BLaER1 treated with 17β-estradiol and CSF1 and Interleukin-3, amounts not matched to agents 10 nM and 100 nM (cell line): ENCODE data around the gene GIPC1.

ENCODE experiments used
- H3K27ac ChIP-seq, 11 experiments: shearing (Covaris generic); formaldehyde crosslinking; 2 replicates each; pipeline ENCODE4 v1.8.1; 2022
- H3K27me3 ChIP-seq, 11 experiments: shearing (Covaris generic); formaldehyde crosslinking; 2 replicates each; pipeline ENCODE4 v1.8.1; 2022
- H3K36me3 ChIP-seq, 11 experiments: shearing (Covaris generic); formaldehyde crosslinking; 2 replicates each; pipeline ENCODE4 v1.8.1; 2022
- H3K4me1 ChIP-seq, 10 experiments: shearing (Covaris generic); formaldehyde crosslinking; 2 replicates each; pipeline ENCODE4 v1.8.1; 2022
- H3K4me2 ChIP-seq, 11 experiments: shearing (Covaris generic); formaldehyde crosslinking; 2 replicates each; pipeline ENCODE4 v1.8.1; 2022
- H3K4me3 ChIP-seq, 10 experiments: shearing (Covaris generic); formaldehyde crosslinking; 2 replicates each; pipeline ENCODE4 v1.8.1; 2022
- H3K9ac ChIP-seq, 11 experiments: shearing (Covaris generic); formaldehyde crosslinking; 2 replicates each; pipeline ENCODE4 v1.8.1; 2022
- H3K9me3 ChIP-seq, 11 experiments: shearing (Covaris generic); formaldehyde crosslinking; replicated peaks in 1 of 11; 2 replicates each; pipeline ENCODE4 v1.8.1; 2022
- H4K20me1 ChIP-seq, 11 experiments: shearing (Covaris generic); formaldehyde crosslinking; 2 replicates each; pipeline ENCODE4 v1.8.1; 2022
- Cebpa-rat ChIP-seq, 11 experiments: shearing (Covaris generic); IDR thresholded peaks; 2 replicates each; pipeline ENCODE4 v1.8.1; 2022

The GIPC1 gene

GRCh38 chr19:14536926-14537692 lies 41.2 kb upstream of the GIPC1 start:
- no peak for TF ChIP-seq Cebpa-rat (IDR thresholded peaks at IDR 0.05)
- no peak overlapping the region for H3K4me3 ChIP-seq
- no peaks in the 10 kb centered on the region for H3K9me3 ChIP-seq
- no peak overlapping the region for H3K27ac ChIP-seq
- peaks cover 29 to 69% (median 48%) of the 10 kb centered on the region in 10 experiments for H3K4me1 ChIP-seq
- no peak overlapping the region for H3K9ac ChIP-seq
- H3K27me3 ChIP-seq: no peaks in the 10 kb centered on the region
- peak overlapping the region in 2 of 11 experiments; percentile 11 to 20; a peak in 3 of 22 replicates for H3K4me2 ChIP-seq
- H4K20me1 ChIP-seq: peaks cover 16 to 67% (median 44%) of the 10 kb centered on the region in 11 experiments; a peak in 16 of 22 replicates
- peaks cover 5 to 42% (median 14%) of the 10 kb centered on the region in 11 experiments; a peak in 17 of 22 replicates for H3K36me3 ChIP-seq

- no peak for TF ChIP-seq Cebpa-rat (IDR thresholded peaks at IDR 0.05)
- peak overlapping the region in 1 of 11 experiments; percentile 87; a peak in 2 of 22 replicates for H3K4me2 ChIP-seq
- H3K27ac ChIP-seq: peak overlapping the region in 5 of 11 experiments; percentile 6 to 79 (median 53); a peak in 8 of 22 replicates
- peaks cover 0 to 25% (median 10%) of the 10 kb centered on the region in 11 experiments; a peak in 16 of 22 replicates for H3K36me3 ChIP-seq
- H3K4me1 ChIP-seq: peaks cover 43 to 71% (median 63%) of the 10 kb centered on the region in 10 experiments
- no peak overlapping the region for H3K4me3 ChIP-seq
- H3K9ac ChIP-seq: peak overlapping the region in 3 of 11 experiments; percentile 20 to 23 (median 22); a peak in 3 of 22 replicates
- H4K20me1 ChIP-seq: peaks cover 12 to 69% (median 35%) of the 10 kb centered on the region in 11 experiments; a peak in 17 of 22 replicates
- H3K9me3 ChIP-seq: no peaks in the 10 kb centered on the region
- H3K27me3 ChIP-seq: no peaks in the 10 kb centered on the region
Observed at GRCh38 chr19:14533450-14533849, 37.5 kb upstream of the GIPC1 start.

GRCh38 chr19:14530506-14530905 lies 34.6 kb upstream of the GIPC1 start:
- Histone ChIP-seq H3K4me3 (peak overlapping the region; percentile 70 to 87 (median 76)), H3K9ac (peak overlapping the region; percentile 69 to 86 (median 82); a peak in 21 of 22 replicates), H3K4me2 (peak overlapping the region; percentile 84 to 99 (median 90)), H3K9me3 (no peaks in the 10 kb centered on the region), H3K36me3 (peaks cover 0 to 25% (median 10%) of the 10 kb centered on the region in 11 experiments; a peak in 16 of 22 replicates), H3K4me1 (peaks cover 35 to 49% (median 45%) of the 10 kb centered on the region in 10 experiments), H3K27me3 (no peaks in the 10 kb centered on the region), H4K20me1 (peaks cover 5 to 46% (median 17%) of the 10 kb centered on the region in 11 experiments; a peak in 15 of 22 replicates), H3K27ac (peak overlapping the region; percentile 4 to 86 (median 77); a peak in 19 of 22 replicates)
- no peak for TF ChIP-seq Cebpa-rat (IDR thresholded peaks at IDR 0.05)

- Histone ChIP-seq H3K9ac (peak overlapping the region; percentile 69 to 86 (median 82)), H3K4me1 (peaks cover 33 to 47% (median 42%) of the 10 kb centered on the region in 10 experiments), H3K4me2 (peak overlapping the region; percentile 84 to 99 (median 90)), H3K27ac (peak overlapping the region; percentile 45 to 86 (median 77); a peak in 21 of 22 replicates), H4K20me1 (peaks cover 3 to 44% (median 17%) of the 10 kb centered on the region in 11 experiments; a peak in 15 of 22 replicates), H3K9me3 (no peaks in the 10 kb centered on the region), H3K4me3 (peak overlapping the region; percentile 70 to 87 (median 76)), H3K27me3 (no peaks in the 10 kb centered on the region), H3K36me3 (peaks cover 0 to 24% (median 8%) of the 10 kb centered on the region in 11 experiments; a peak in 16 of 22 replicates)
- TF ChIP-seq Cebpa-rat (IDR thresholded peaks at IDR 0.05): peak in 5 of 11 experiments; percentile 28 to 81 (median 44); a peak in 6 of 22 replicates
Observed at GRCh38 chr19:14530005-14530348, 34.0 kb upstream of the GIPC1 start.

- no peak for TF ChIP-seq Cebpa-rat (IDR thresholded peaks at IDR 0.05)
- H3K9ac ChIP-seq: peak within 1 kb of the TSS; percentile 69 to 86 (median 82)
- peak within 1 kb of the TSS; percentile 70 to 87 (median 76) for H3K4me3 ChIP-seq
- peak within 1 kb of the TSS; percentile 87 to 99 (median 92) for H3K4me2 ChIP-seq
- peaks cover 0 to 39% (median 12%) of the 10 kb centered on the region in 11 experiments; a peak in 14 of 22 replicates for H4K20me1 ChIP-seq
- H3K4me1 ChIP-seq: peaks cover 31 to 41% (median 38%) of the 10 kb centered on the region in 10 experiments
- peak within 1 kb of the TSS; percentile 45 to 86 (median 77); a peak in 21 of 22 replicates for H3K27ac ChIP-seq
- H3K27me3 ChIP-seq: no peaks in the 10 kb centered on the region
- no peaks in the 10 kb centered on the region for H3K9me3 ChIP-seq
- H3K36me3 ChIP-seq: peaks cover 0 to 19% (median 3%) of the 10 kb centered on the region in 11 experiments; a peak in 15 of 22 replicates
Observed at GRCh38 chr19:14529254-14530004, 33.5 kb upstream of the GIPC1 start, which contains the start of gene TECR. TECR (plus strand) TSS chr19:14529594; CDS start chr19:14529697, 103 bp downstream.

GRCh38 chr19:14528419-14529253 lies 32.7 kb upstream of the GIPC1 start:
- no peak for TF ChIP-seq Cebpa-rat (IDR thresholded peaks at IDR 0.05)
- H3K9ac ChIP-seq: peak overlapping the region; percentile 64 to 86 (median 77)
- peaks cover 35 to 47% (median 40%) of the 10 kb centered on the region in 10 experiments for H3K4me1 ChIP-seq
- no peaks in the 10 kb centered on the region for H3K9me3 ChIP-seq
- H3K4me2 ChIP-seq: peak overlapping the region; percentile 78 to 93 (median 89)
- H3K27me3 ChIP-seq: no peaks in the 10 kb centered on the region
- H3K4me3 ChIP-seq: peak overlapping the region; percentile 57 to 87 (median 76)
- peak overlapping the region in 10 of 11 experiments; percentile 47 to 80 (median 74); a peak in 20 of 22 replicates for H3K27ac ChIP-seq
- H4K20me1 ChIP-seq: peaks cover 0 to 34% (median 12%) of the 10 kb centered on the region in 11 experiments; a peak in 14 of 22 replicates
- H3K36me3 ChIP-seq: peaks cover 0 to 11% (median 0%) of the 10 kb centered on the region in 11 experiments; a peak in 3 of 22 replicates

- no peaks in the 10 kb centered on the region for H3K36me3 ChIP-seq
- H3K9ac ChIP-seq: 0 out of 22 replicates have a peak overlapping the region, but pooled peaks of 1 of the 11 experiments have one; percentile 3
- H4K20me1 ChIP-seq: peaks cover 0 to 16% (median 9%) of the 10 kb centered on the region in 11 experiments; a peak in 11 of 22 replicates
- no peak overlapping the region for H3K4me2 ChIP-seq
- H3K27ac ChIP-seq: no peak overlapping the region
- no peaks in the 10 kb centered on the region for H3K27me3 ChIP-seq
- TF ChIP-seq Cebpa-rat (IDR thresholded peaks at IDR 0.05): no peak
- no peaks in the 10 kb centered on the region for H3K9me3 ChIP-seq
- peaks cover 33 to 48% (median 46%) of the 10 kb centered on the region in 10 experiments for H3K4me1 ChIP-seq
- H3K4me3 ChIP-seq: no peak overlapping the region
Observed at GRCh38 chr19:14526423-14526822, 30.5 kb upstream of the GIPC1 start.
